HG03520 (cell line): Measurements from ENCODE around the gene PRPF39.
"Not testable (repeated sequence)": the region's sequence is repeated elsewhere in the genome, so short reads cannot be mapped to it uniquely, and the experiment has no call there.

Experiments used
- ATAC-seq: cut with Tn5 transposase; IDR thresholded peaks from one replicate; pipeline ENCODE4 v1.9.1; 2021; ENCODE audit warnings: mild to moderate bottlenecking, moderate library complexity; ENCODE audit not compliant: unreplicated experiment

The PRPF39 gene

DNA sequence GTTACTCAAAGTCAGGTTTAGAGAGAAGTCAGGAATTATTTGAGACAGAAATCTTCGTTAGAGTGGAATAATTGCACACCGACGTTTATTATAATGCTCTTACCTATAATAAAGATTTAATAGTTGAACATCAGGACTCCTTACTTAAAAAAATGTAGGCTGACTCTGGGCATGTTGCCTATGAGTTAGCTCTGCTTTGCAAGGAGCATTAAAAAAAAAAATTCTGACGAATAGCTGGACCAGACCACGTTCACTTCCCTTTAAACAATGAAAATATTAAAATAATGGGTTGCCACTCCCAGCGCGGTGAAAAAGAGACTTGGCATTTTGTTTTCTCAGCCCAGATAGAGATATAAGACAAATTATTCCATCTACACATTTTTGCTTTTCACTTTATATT lies 51.2 kb downstream of the PRPF39 start:
- no peak for ATAC-seq

DNA sequence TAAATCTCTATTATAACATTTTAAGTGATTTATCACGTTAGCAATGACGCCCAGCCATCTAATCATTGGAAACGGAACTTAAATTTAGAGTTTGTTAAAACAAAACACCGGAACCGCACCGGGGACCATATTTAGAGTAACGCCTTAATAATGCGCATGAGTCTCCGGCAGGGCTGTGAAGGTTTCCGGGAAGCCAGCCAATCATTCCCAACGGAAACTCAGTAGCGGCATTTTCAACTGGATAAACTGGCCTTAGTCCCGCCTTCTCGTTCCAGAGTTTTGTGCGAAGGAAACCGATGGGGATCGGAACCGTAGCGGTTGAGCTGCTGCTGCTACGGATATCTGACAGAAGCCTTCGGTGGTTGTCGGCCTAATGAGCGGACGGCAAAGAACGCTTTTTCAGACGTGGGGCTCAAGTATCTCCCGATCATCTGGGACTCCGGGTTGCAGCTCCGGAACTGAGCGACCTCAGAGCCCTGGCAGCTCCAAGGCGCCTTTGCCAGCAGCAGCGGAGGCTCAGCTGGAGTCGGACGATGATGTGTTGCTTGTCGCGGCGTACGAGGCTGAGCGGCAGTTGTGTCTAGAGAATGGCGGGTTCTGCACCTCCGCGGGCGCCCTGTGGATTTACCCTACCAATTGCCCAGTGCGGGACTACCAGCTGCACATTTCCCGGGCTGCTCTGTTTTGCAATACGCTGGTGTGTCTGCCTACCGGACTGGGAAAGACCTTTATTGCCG lies 51.9 kb downstream of the PRPF39 start, which contains the start of gene FANCM:
Gene FANCM (plus strand): TSS at position 272 of the 737 bp plus-strand sequence. CDS start 102 bp downstream, at position 374.
- ATAC-seq: peak; percentile 34

DNA sequence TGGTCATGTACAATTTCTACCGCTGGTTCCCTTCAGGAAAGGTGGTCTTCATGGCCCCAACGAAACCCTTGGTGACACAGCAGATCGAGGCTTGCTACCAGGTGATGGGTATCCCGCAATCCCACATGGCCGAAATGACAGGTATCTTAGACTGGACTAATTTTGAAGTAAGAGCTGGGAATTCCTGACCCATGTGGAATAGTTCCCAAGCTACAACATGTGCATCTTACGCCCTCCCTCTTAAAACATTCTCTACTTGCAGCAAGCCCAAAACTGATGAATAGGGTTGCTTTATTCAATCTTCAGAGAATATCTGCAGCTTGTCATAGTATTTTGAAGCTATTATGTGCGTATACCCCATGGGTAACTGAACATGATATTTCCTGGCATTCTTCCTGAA lies 52.5 kb downstream of the PRPF39 start:
- ATAC-seq: no peak

DNA sequence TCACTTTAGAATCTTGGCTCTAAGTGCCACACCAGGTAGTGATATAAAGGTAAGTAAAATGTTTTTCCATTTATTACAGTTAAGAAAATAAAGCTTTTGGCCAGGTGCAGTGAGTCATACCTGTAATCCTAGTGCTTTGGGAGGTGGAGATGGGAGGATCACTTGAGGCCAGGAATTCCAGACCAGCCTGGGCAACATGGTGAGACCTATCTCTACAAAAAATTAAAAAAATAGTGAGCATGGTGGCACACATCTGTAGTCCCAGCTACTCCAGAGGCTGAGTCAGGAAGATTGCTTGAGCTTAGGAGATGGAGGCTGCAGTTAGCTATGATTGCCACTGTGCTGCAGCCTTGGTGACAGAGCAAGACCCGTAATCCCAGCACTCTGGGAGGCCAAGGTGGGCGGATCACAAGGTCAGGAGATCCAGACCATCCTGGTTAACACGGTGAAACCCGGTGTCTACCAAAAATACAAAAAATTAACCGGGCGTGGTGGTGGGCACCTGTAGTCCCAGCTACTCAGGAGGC lies 56.8 kb downstream of the PRPF39 start:
- no peak for ATAC-seq

DNA sequence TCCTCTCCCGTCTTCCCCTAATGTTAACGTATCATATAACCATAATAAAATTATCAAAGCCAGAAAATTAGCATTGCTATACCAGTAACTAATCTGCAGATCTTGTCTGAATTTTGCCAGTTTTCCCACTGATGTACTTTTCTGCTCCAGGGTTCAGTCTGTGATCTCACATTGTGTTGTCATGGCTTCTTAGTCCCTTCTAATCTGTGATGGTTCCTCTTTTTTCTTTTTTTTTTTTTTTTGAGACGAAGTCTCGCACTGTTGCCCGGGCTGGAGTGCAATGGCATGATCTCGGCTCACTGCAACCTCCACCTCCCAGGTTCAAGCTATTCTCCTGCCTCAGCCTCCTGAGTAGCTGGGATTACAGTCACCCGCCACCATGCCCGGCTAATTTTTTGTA lies 58.2 kb downstream of the PRPF39 start:
- not testable (repeated sequence) for ATAC-seq

DNA sequence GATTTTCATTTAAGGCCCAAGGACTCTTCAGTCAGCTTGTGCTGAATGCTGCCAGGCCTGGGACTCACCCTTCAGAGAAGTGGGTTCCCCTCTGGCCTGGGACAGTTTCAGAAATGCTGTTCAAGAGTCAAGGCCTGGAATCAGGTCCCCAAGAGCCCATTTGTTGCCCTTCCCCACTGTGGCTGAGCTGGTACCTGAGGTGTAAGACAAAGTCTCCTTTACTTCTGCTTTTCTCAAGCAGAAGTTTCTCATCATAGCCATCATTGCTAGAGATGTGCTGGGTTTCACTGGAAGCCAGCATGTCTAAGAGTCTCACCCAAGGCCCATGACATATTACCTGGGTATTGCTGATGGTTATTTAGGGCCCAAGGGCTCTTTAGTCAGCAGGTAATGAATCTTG lies 60.7 kb downstream of the PRPF39 start:
- no peak for ATAC-seq

DNA sequence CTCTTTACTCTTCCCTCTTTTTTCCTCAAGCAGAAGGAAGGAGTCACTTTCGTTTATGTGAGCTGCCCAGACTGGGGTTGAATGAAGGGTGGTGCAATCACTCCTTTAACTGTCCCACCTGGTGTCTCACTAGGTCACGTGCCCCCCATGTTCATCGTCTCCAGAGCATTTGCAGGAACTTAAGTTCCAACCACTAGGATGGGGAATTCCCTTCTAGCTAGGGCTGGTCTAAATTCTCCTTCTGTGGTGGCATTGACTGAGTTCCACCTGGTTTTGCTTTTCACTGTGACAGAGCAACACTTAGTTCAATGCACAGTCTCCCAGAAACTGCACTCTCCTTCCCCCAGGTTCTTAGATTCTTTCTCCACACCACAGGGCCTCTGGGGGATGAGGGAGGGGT lies 61.3 kb downstream of the PRPF39 start:
- no peak for ATAC-seq

DNA sequence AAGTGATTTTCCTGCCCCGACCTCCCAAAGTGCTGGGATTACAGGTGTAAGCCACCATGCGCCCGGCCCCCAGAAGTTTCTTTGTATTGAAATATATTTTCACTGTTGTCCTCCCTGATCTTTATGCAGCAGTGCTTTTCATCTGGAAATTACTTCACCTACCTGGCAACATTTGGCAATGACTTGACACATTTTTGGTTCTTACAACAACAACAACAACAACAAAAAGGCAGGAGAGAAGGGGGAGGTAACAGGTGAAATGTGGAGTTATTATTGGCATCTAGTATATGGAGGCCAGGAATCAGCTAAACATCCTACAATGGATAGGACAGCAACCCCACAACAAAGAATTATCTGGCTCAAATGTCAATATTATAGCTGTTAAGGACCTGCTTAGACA lies 65.7 kb downstream of the PRPF39 start:
- no peak for ATAC-seq

DNA sequence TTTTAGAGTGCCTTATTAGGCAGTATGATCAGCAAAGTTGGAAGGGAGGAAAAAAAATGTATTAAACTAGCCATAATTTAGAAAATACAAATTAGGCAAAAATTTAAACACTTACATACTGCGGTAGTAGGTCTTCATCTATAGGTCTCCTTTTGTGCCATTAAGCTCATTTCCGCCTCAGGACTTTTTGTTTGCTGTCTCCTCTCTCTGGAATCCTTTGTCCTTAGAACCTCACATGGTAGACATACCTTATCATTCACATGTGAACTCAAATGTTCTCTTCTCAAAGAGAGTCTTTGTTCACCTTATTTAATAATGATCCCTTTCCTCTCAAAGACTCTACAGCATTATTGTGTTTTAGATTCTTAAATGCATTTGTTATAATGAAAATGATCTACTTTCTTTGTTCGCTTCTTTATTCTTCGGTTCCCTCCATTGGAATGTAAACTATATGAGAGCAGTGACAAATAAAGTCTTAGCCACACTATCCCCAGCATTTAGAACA lies 66.5 kb downstream of the PRPF39 start:
- ATAC-seq: no peak

DNA sequence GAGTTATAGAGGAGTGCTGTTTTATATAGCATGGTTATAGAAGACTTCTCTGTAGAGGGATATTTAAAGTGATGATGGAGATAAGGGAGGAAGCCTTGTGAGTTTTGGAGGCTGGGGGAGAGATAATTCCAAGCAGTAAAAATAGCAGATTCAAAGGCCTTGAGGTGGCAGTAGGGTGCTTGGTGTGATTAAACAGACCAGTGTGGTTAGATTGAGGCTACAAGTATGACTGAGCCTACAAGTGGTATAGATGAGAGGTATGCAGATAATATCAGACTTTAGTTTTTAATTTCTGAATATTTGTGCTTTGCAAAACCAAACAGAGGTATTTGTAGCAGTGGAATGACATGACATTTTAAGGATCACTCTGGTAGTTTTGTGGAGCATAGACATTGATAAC lies 72.2 kb downstream of the PRPF39 start:
- no peak for ATAC-seq
